Gastrocnemius medialis (tissue), 4 donors: ENCODE measurements around the gene ZNF598.

Experiments
- CTCF ChIP-seq, 5 experiments: fragments of 450-650 bp in 3 of 5; fragments of 200-600 bp in 2 of 5; sonication (generic) in 2 of 5; IDR thresholded peaks in 4 of 5; conservative IDR thresholded peaks in 1 of 5; 1 replicate in 4 of 5; 2 replicates in 1 of 5; pipeline ENCODE4 v1.5.1; 2016 to 2019; ENCODE audit warnings: antibody characterized with exemption in 5 of 5, mild to moderate bottlenecking in 3 of 5, moderate library complexity in 3 of 5
- POLR2A ChIP-seq, 2 donors: fragments of 450-650 bp; IDR thresholded peaks; one replicate each; pipeline ENCODE4 v1.6.1; 2017; ENCODE audit warnings: antibody characterized with exemption in 2 of 2, mild to moderate bottlenecking in 2 of 2, moderate library complexity in 2 of 2

GRCh38 chr16:2003231-2003826 lies 6.3 kb downstream of the ZNF598 start:
- TF ChIP-seq CTCF (IDR thresholded peaks at IDR 0.05 in 4 of 5, conservative IDR thresholded peaks at IDR 0.05 in 1 of 5) (no peak), POLR2A (IDR thresholded peaks at IDR 0.05) (no peak)
